GM12878 (cell line): ENCODE results near the gene PCBD2. TPM values are rescaled to one million over a fixed set of nuclear protein-coding genes. Genes with fewer than 3 reads are reported as not detected.

Source experiments
- ATAC-seq: fragments of 200-7000 bp; cut with Tn5 transposase; 3 replicates; pipeline ENCODE4 v1.9.1; 2020; ENCODE audit warnings: mild to moderate bottlenecking, moderate library complexity
- BruUV-seq: library from RNA; stranded (reverse); fragments of 400-500 nt; replicated peaks from 2 replicates; lab custom pipeline; 2021; lab: Mats Ljungman, UMichigan
- CTCF ChIA-PET: fragments of 300-600 bp; sonication (Branson Sonifier 250); formaldehyde crosslinking; extraction: SDS; loops from one replicate; lab custom pipeline; 2021; ENCODE audit warnings: inconsistent platforms; lab: Yijun Ruan, JAX
- POLR2A ChIA-PET: fragments of 350-600 bp; formaldehyde crosslinking; extraction: SDS; loops from one replicate; lab custom pipeline; 2021; ENCODE audit warnings: inconsistent platforms; lab: Charles Lee
- RAD21 ChIA-PET: fragments of 300-600 bp; sonication (Branson Sonifier 250); formaldehyde crosslinking; loops from one replicate; lab custom pipeline; 2023; ENCODE audit warnings: antibody characterized with exemption; ENCODE audit not compliant: unreplicated experiment; lab: Charles Lee
- SMC1A ChIA-PET: fragments of 300-600 bp; sonication (Branson Sonifier 250); formaldehyde crosslinking; loops from one replicate; lab custom pipeline; 2023; ENCODE audit not compliant: unreplicated experiment, uncharacterized antibody; lab: Charles Lee
- DNase-seq: peaks from one replicate; pipeline ENCODE4 v3.0.0-alpha.2; 2011; ENCODE audit warnings: low read depth, low spot score
- FAIRE-seq: peaks from 3 replicates; lab custom pipeline; 2011; peaks lifted over from hg19 to GRCh38; lab: Jason Lieb, UNC
- H2AFZ ChIP-seq: 2 replicates; pipeline ENCODE4 v1.6.0; 2011; ENCODE audit warnings: low read depth, low read length, control low read depth; ENCODE audit not compliant: control insufficient read depth
- H3K27ac ChIP-seq: 2 replicates; pipeline ENCODE4 v1.5.1; 2011; ENCODE audit warnings: control low read depth; ENCODE audit not compliant: control insufficient read depth, insufficient read depth
- H3K27me3 ChIP-seq, 2 experiments: replicated peaks in 1 of 2; 2 replicates each; pipeline versions ENCODE4 v1.6.0 to v1.6.1; 2011; ENCODE audit warnings: low read length in 1 of 2; ENCODE audit not compliant: control insufficient read depth in 2 of 2, insufficient read depth in 2 of 2
- H3K36me3 ChIP-seq, 2 experiments: 2 replicates each; pipeline ENCODE4 v1.5.1; 2011; ENCODE audit warnings: low read length in 1 of 2; ENCODE audit not compliant: control insufficient read depth in 2 of 2, insufficient read depth in 2 of 2
- H3K4me1 ChIP-seq: 2 replicates; pipeline ENCODE4 v1.6.1; 2011; ENCODE audit warnings: mild to moderate bottlenecking, low read length, moderate library complexity, mixed read lengths; ENCODE audit not compliant: control insufficient read depth, insufficient read depth
- H3K4me2 ChIP-seq: 2 replicates; pipeline ENCODE4 v1.6.0; 2011; ENCODE audit warnings: control low read depth; ENCODE audit not compliant: control insufficient read depth, insufficient read depth
- H3K4me3 ChIP-seq: fragments of 200-600 bp; sonication (generic); 2 replicates; pipeline ENCODE4 v1.5.1; 2016
- H3K79me2 ChIP-seq: 2 replicates; pipeline ENCODE4 v1.6.0; 2011; ENCODE audit warnings: low read length; ENCODE audit not compliant: control insufficient read depth, insufficient read depth
- H3K9ac ChIP-seq: 2 replicates; pipeline ENCODE4 v1.8.0; 2011; ENCODE audit warnings: low read length, control low read depth, mixed read lengths; ENCODE audit not compliant: control insufficient read depth, insufficient read depth
- H3K9me3 ChIP-seq: replicated peaks from 3 replicates; pipeline ENCODE4 v1.5.1; 2011; ENCODE audit warnings: mild to moderate bottlenecking, low read length; ENCODE audit not compliant: control insufficient read depth, insufficient read depth
- H4K20me1 ChIP-seq: 2 replicates; pipeline ENCODE4 v1.6.0; 2011; ENCODE audit not compliant: control insufficient read depth, insufficient read depth
- EP300 ChIP-seq, 2 experiments: fragments of 150-350 bp in 1 of 2; IDR thresholded peaks; 2 replicates each; pipeline ENCODE4 v1.6.1; 2011 to 2012; ENCODE audit warnings: low read depth in 2 of 2, low read length in 2 of 2, borderline replicate concordance in 1 of 2, improper control_type of control experiment in 1 of 2, inconsistent platforms in 1 of 2; ENCODE audit not compliant: control insufficient read depth in 1 of 2
- MXI1 ChIP-seq: fragments of 150-350 bp; IDR thresholded peaks from 2 replicates; pipeline ENCODE4 v1.6.1; 2011; ENCODE audit warnings: low read depth, mild to moderate bottlenecking, inconsistent platforms, low read length, improper control_type of control experiment
- PKNOX1 ChIP-seq: fragments of 450-650 bp; IDR thresholded peaks from 2 replicates; pipeline ENCODE4 v1.6.1; 2016; ENCODE audit warnings: mild to moderate bottlenecking
- PML ChIP-seq: IDR thresholded peaks from 2 replicates; pipeline ENCODE4 v1.6.1; 2012; ENCODE audit warnings: low read length, inconsistent platforms
- POU2F2 ChIP-seq: IDR thresholded peaks from 3 replicates; pipeline ENCODE4 v1.6.1; 2011; ENCODE audit warnings: low read depth, mild to moderate bottlenecking, low read length, borderline replicate concordance
- RAD51 ChIP-seq: fragments of 450-650 bp; IDR thresholded peaks from 2 replicates; pipeline ENCODE4 v1.6.1; 2016; ENCODE audit warnings: moderate library complexity, mild to moderate bottlenecking, inconsistent platforms
- SIX5 ChIP-seq: IDR thresholded peaks from 2 replicates; pipeline ENCODE4 v1.6.1; 2011; ENCODE audit warnings: mild to moderate bottlenecking, low read depth, low read length, moderate library complexity; ENCODE audit not compliant: severe bottlenecking
- SKIL ChIP-seq: fragments of 450-650 bp; IDR thresholded peaks from 2 replicates; pipeline ENCODE4 v1.6.1; 2017; ENCODE audit warnings: mild to moderate bottlenecking, low read depth, inconsistent platforms; ENCODE audit not compliant: poor library complexity, severe bottlenecking
- SMAD1 ChIP-seq: fragments of 450-650 bp; IDR thresholded peaks from 2 replicates; pipeline ENCODE4 v1.6.1; 2018; ENCODE audit warnings: mild to moderate bottlenecking, low read depth; ENCODE audit not compliant: partially characterized antibody
- STAT1 ChIP-seq: fragments of 450-650 bp; conservative IDR thresholded peaks from 2 replicates; pipeline ENCODE4 v1.6.1; 2014; ENCODE audit warnings: antibody characterized with exemption, mild to moderate bottlenecking
- ZNF687 ChIP-seq: fragments of 450-650 bp; IDR thresholded peaks from 2 replicates; pipeline ENCODE4 v1.6.1; 2017; ENCODE audit warnings: mild to moderate bottlenecking, moderate library complexity
- WGBS: methylation state at CpG from one replicate; pipeline ENCODE4 v1.1.6; 2016; ENCODE audit warnings: low lambda C conversion rate; ENCODE audit not compliant: insufficient replicate concordance, insufficient coverage; ENCODE audit errors: missing lambda C conversion rate; 5-methylcytosine and 5-hydroxymethylcytosine counted together
- in situ Hi-C: fragments of 300-500 bp; cut with MboI; formaldehyde crosslinking; loops from 9 replicates; pipeline ENCODE4 v1.14.3; 2018; ENCODE audit warnings: mixed read lengths
- intact Hi-C: fragments of 100-400 bp; cut with micrococcal nuclease; formaldehyde crosslinking; loops from one replicate; pipeline ENCODE4 v1.14.2; 2022; ENCODE audit not compliant: unreplicated experiment
- polyA plus RNA-seq, 11 experiments: library from polyadenylated mRNA; depleted of rRNA in 4 of 11; unstranded in 6 of 11; stranded (reverse) in 5 of 11; fragments of >200 nt; fragmentation: Nextera tagmentation in 4 of 11; fragmentation: Illumina TruSeq in 1 of 11; extraction: Ambion mirVana in 4 of 11; extraction: Trizol in 1 of 11; gene quantifications; 1 replicate in 1 of 11; 2 replicates in 10 of 11; pipeline versions ENCODE4 v1.2.1 to v1.2.3, GENCODE V29; 2011 to 2016; ENCODE audit warnings: inconsistent platforms in 2 of 11, missing spikeins in 2 of 11, low read depth in 1 of 11
- total RNA-seq, 4 experiments: library from RNA; depleted of rRNA in 3 of 4; stranded (reverse); fragments of >200 nt in 3 of 4; fragmentation: Illumina TruSeq in 1 of 4; extraction: Trizol in 1 of 4; gene quantifications; 2 replicates each; pipeline versions ENCODE4 v1.2.1 to v1.2.3, GENCODE V29; 2013 to 2021

PCBD2 gene
- total and polyA plus RNA-seq, 10 of the 15 experiments (the other 5 are each of a cell fraction or from before 2014, with no cell fraction given), result 5.4 to 13.6 (median 6.7) TPM

- no peak for TF ChIP-seq EP300 (IDR thresholded peaks at IDR 0.05; ENCODE audit: borderline replicate concordance in 1 of 2, control insufficient read depth in 1 of 2, low read depth in 2 of 2, low read length in 2 of 2)
- TF ChIP-seq ZNF687, result no peak
- TF ChIP-seq SMAD1, result no peak
- no peak for TF ChIP-seq RAD51
- no peak for TF ChIP-seq PKNOX1
Observed at GRCh38 chr5:134892926-134893325, 12.0 kb upstream of the PCBD2 start (continued).

GRCh38 chr5:134893748-134894505 lies 11.0 kb upstream of the PCBD2 start:
- Histone ChIP-seq H3K36me3 (peaks cover 11 to 19% of the 10 kb centered on the region in 2 experiments), H3K79me2 (peaks cover 2% of the 10 kb centered on the region), H3K9me3 (peaks cover 2% of the 10 kb centered on the region), H3K27ac (no peak overlapping the region), H3K4me1 (peaks cover 7% of the 10 kb centered on the region), H3K9ac (no peak overlapping the region), H4K20me1 (no peaks in the 10 kb centered on the region), H3K4me3 (no peak overlapping the region), H2AFZ (no peak overlapping the region), H3K4me2 (no peak overlapping the region), H3K27me3 (no peaks in the 10 kb centered on the region)
- ChIA-PET CTCF (interaction anchor here (0.6 to 0.9 kb wide), 2 partner anchors 10 to 1267 kb away, joined by 3 to 4 read pairs; no protein-coding TSS in a partner anchor), POLR2A (interaction anchor here (0.6 to 0.7 kb wide), 2 partner anchors 40 to 149 kb away, joined by 3 to 4 read pairs; no protein-coding TSS in a partner anchor), RAD21 (no interaction called here), SMC1A (no interaction called here)
- in situ Hi-C loops (no loop called here), intact Hi-C loops (no loop called here)
- WGBS, result 98% methylated on average over 7 of the region's 7 CpGs
- ATAC-seq (no peak), FAIRE-seq (no peak), DNase-seq (no peak)
- no TSS peak for BruUV-seq
- TF ChIP-seq POU2F2, result no peak
- TF ChIP-seq RAD51, result no peak
- TF ChIP-seq SIX5, result no peak
- TF ChIP-seq PML, result no peak
- no peak for TF ChIP-seq SKIL
- no peak for TF ChIP-seq STAT1
- no peak for TF ChIP-seq MXI1
